Tongue (tissue), 2 donors: ENCODE results near the gene WSB2. TPM values are rescaled to one million over a fixed set of nuclear protein-coding genes. Genes with fewer than 3 reads are reported as not detected.
"Not testable (repeated sequence)": the region's sequence is repeated elsewhere in the genome, so short reads cannot be mapped to it uniquely, and the experiment has no call there.

ENCODE experiments used
- DNase-seq: peaks from one replicate; pipeline ENCODE4 v3.0.0-alpha.2; 2015
- total RNA-seq: library from RNA; depleted of rRNA; stranded (reverse); fragments of >200 nt; gene quantifications from one replicate; pipeline ENCODE4 v1.2.3, GENCODE V29; 2014

WSB2 gene
- total RNA-seq, 1 donor from 2014 or later: 67.3 TPM

- no peak for DNase-seq
Measured at GRCh38 chr12:118035190-118036041, 25.6 kb downstream of the WSB2 start.

- peak; percentile 47 for DNase-seq
Measured at GRCh38 chr12:118034429-118035189, 26.4 kb downstream of the WSB2 start.

- DNase-seq: no peak
Measured at GRCh38 chr12:118033902-118034301, 27.1 kb downstream of the WSB2 start.

- DNase-seq: no peak
Measured at GRCh38 chr12:118033323-118033722, 27.7 kb downstream of the WSB2 start.

- no peak for DNase-seq
Measured at GRCh38 chr12:118032188-118032587, 28.8 kb downstream of the WSB2 start.

- DNase-seq: no peak
Measured at GRCh38 chr12:118029166-118029565, 31.8 kb downstream of the WSB2 start.

- no peak for DNase-seq
Measured at GRCh38 chr12:118025168-118025567, 35.8 kb downstream of the WSB2 start.

- DNase-seq: no peak
Measured at GRCh38 chr12:118023301-118023860, 37.6 kb downstream of the WSB2 start.

- DNase-seq: no peak
Measured at GRCh38 chr12:118022728-118023109, 38.3 kb downstream of the WSB2 start.

- DNase-seq: not testable (repeated sequence)
Measured at GRCh38 chr12:118022097-118022727, 38.8 kb downstream of the WSB2 start.

GRCh38 chr12:118020036-118020435, 40.9 kb downstream of the WSB2 start:
- no peak for DNase-seq

- no peak for DNase-seq
Measured at GRCh38 chr12:118017926-118018325, 43.1 kb downstream of the WSB2 start.

GRCh38 chr12:118016424-118017264, 44.3 kb downstream of the WSB2 start, which contains the start of gene RFC5:
Gene RFC5 (plus strand): TSS chr12:118016703. CDS start chr12:118016828, 125 bp downstream.
- DNase-seq: peak; percentile 99

GRCh38 chr12:118015944-118016343, 45.0 kb downstream of the WSB2 start:
- DNase-seq: no peak

GRCh38 chr12:118015306-118015705, 45.7 kb downstream of the WSB2 start:
- no peak for DNase-seq

- no peak for DNase-seq
Measured at GRCh38 chr12:118013283-118013682, 47.7 kb downstream of the WSB2 start.

- DNase-seq: no peak
Measured at GRCh38 chr12:118011961-118012360, 49.0 kb downstream of the WSB2 start.

- no peak for DNase-seq
Measured at GRCh38 chr12:118011377-118011776, 49.6 kb downstream of the WSB2 start.

- no peak for DNase-seq
Measured at GRCh38 chr12:118010903-118011302, 50.1 kb downstream of the WSB2 start.

GRCh38 chr12:117999806-118000205, 61.2 kb downstream of the WSB2 start:
- not testable (repeated sequence) for DNase-seq

- DNase-seq: no peak
Measured at GRCh38 chr12:117998719-117999118, 62.3 kb downstream of the WSB2 start.
